Subcutaneous abdominal adipose tissue (tissue), 5 donors: Measurements from ENCODE around the gene STX19.

Experiments
- H3K27ac ChIP-seq: one replicate; pipeline ENCODE4 v1.7.0; 2013; ENCODE audit warnings: low read depth, mild to moderate bottlenecking, inconsistent platforms, low read length, moderate library complexity
- H3K27me3 ChIP-seq, 5 donors: one replicate each; pipeline ENCODE4 v1.7.0; 2013; ENCODE audit warnings: low read length in 5 of 5, inconsistent platforms in 1 of 5; ENCODE audit not compliant: control insufficient read depth in 5 of 5, insufficient read depth in 4 of 5
- H3K36me3 ChIP-seq, 5 donors: one replicate each; pipeline ENCODE4 v1.7.0; 2013; ENCODE audit warnings: low read length in 5 of 5; ENCODE audit not compliant: control insufficient read depth in 5 of 5, insufficient read depth in 5 of 5
- H3K4me1 ChIP-seq, 5 donors: one replicate each; pipeline ENCODE4 v1.7.0; 2013; ENCODE audit warnings: low read length in 5 of 5, mild to moderate bottlenecking in 3 of 5, moderate library complexity in 1 of 5; ENCODE audit not compliant: control insufficient read depth in 5 of 5, insufficient read depth in 5 of 5
- H3K4me3 ChIP-seq, 5 donors: one replicate each; pipeline ENCODE4 v1.7.0; 2013; ENCODE audit warnings: low read length in 5 of 5, low read depth in 1 of 5
- H3K9ac ChIP-seq, 5 donors: one replicate each; pipeline ENCODE4 v1.7.0; 2013; ENCODE audit warnings: low read length in 5 of 5, mild to moderate bottlenecking in 4 of 5, moderate library complexity in 3 of 5
- H3K9me3 ChIP-seq, 5 donors: one replicate each; pipeline ENCODE4 v1.7.0; 2013; ENCODE audit warnings: low read length in 5 of 5; ENCODE audit not compliant: control insufficient read depth in 5 of 5
- donor health status: healthy.
- donor health status: healthy.
- donor health status: healthy.
- donor health status: healthy.
- donor health status: healthy.

STX19 gene

GRCh38 chr3:94028093-94028837, at the start of gene STX19:
Gene STX19 (minus strand): TSS chr3:94028597. CDS start chr3:94015269, 13,328 bp downstream.
- Histone ChIP-seq H3K36me3 (no peaks in the 10 kb centered on the region), H3K9me3 (peaks cover 0 to 2% (median 0%) of the 10 kb centered on the region in 5 donors), H3K27ac (no peak within 1 kb of the TSS), H3K4me1 (no peaks in the 10 kb centered on the region), H3K27me3 (no peaks in the 10 kb centered on the region), H3K4me3 (no peak within 1 kb of the TSS), H3K9ac (no peak within 1 kb of the TSS)

- H3K9ac ChIP-seq: no peak overlapping the region
Observed at GRCh38 chr3:94076055-94076454, 47.7 kb upstream of the STX19 start.

GRCh38 chr3:94071713-94072284, 43.4 kb upstream of the STX19 start:
- H3K9me3 ChIP-seq: no peaks in the 10 kb centered on the region
- peaks cover 5 to 29% (median 13%) of the 10 kb centered on the region in 5 donors for H3K36me3 ChIP-seq
- H3K4me1 ChIP-seq: no peaks in the 10 kb centered on the region
- H3K27ac ChIP-seq: no peak overlapping the region
- H3K27me3 ChIP-seq: no peaks in the 10 kb centered on the region
- no peak overlapping the region for H3K4me3 ChIP-seq
- H3K9ac ChIP-seq: no peak overlapping the region

More at GRCh38 chr3:94076055-94076454, 47.7 kb upstream of the STX19 start:
- Histone ChIP-seq H3K4me1 (peaks cover 0 to 4% (median 0%) of the 10 kb centered on the region in 5 donors), H3K27me3 (no peaks in the 10 kb centered on the region), H3K9me3 (no peaks in the 10 kb centered on the region), H3K4me3 (no peak overlapping the region), H3K36me3 (peaks cover 5 to 21% (median 10%) of the 10 kb centered on the region in 5 donors), H3K27ac (no peak overlapping the region)

GRCh38 chr3:94070341-94070911, 42.0 kb upstream of the STX19 start:
- Histone ChIP-seq H3K4me3 (no peak overlapping the region), H3K36me3 (peaks cover 3 to 21% (median 10%) of the 10 kb centered on the region in 5 donors), H3K9me3 (no peaks in the 10 kb centered on the region), H3K27me3 (no peaks in the 10 kb centered on the region), H3K27ac (no peak overlapping the region), H3K9ac (no peak overlapping the region), H3K4me1 (no peaks in the 10 kb centered on the region)

- H3K27ac ChIP-seq: no peak overlapping the region
- H3K36me3 ChIP-seq: peaks cover 3 to 21% (median 10%) of the 10 kb centered on the region in 5 donors
- H3K27me3 ChIP-seq: no peaks in the 10 kb centered on the region
- no peaks in the 10 kb centered on the region for H3K9me3 ChIP-seq
- H3K9ac ChIP-seq: no peak overlapping the region
- H3K4me3 ChIP-seq: no peak overlapping the region
- H3K4me1 ChIP-seq: peaks cover 0 to 6% (median 2%) of the 10 kb centered on the region in 5 donors
Observed at GRCh38 chr3:94069194-94069813, 40.9 kb upstream of the STX19 start.

GRCh38 chr3:94066506-94067500, 38.4 kb upstream of the STX19 start:
- H3K4me3 ChIP-seq: no peak overlapping the region
- no peaks in the 10 kb centered on the region for H3K9me3 ChIP-seq
- H3K27me3 ChIP-seq: no peaks in the 10 kb centered on the region
- peaks cover 1 to 16% (median 7%) of the 10 kb centered on the region in 5 donors for H3K36me3 ChIP-seq
- H3K27ac ChIP-seq: no peak overlapping the region
- H3K4me1 ChIP-seq: peaks cover 0 to 25% (median 22%) of the 10 kb centered on the region in 5 donors
- H3K9ac ChIP-seq: peak overlapping the region in 1 of 5 donors; percentile 7

GRCh38 chr3:94065819-94066480, 37.6 kb upstream of the STX19 start:
- Histone ChIP-seq H3K27ac (no peak overlapping the region), H3K4me1 (peaks cover 0 to 26% (median 23%) of the 10 kb centered on the region in 5 donors), H3K27me3 (no peaks in the 10 kb centered on the region), H3K9me3 (no peaks in the 10 kb centered on the region), H3K9ac (no peak overlapping the region), H3K36me3 (peaks cover 0 to 12% (median 3%) of the 10 kb centered on the region in 5 donors), H3K4me3 (no peak overlapping the region)

- H3K27me3 ChIP-seq: no peaks in the 10 kb centered on the region
- H3K4me1 ChIP-seq: peaks cover 0 to 26% (median 23%) of the 10 kb centered on the region in 5 donors
- no peak overlapping the region for H3K9ac ChIP-seq
- H3K27ac ChIP-seq: no peak overlapping the region
- no peak overlapping the region for H3K4me3 ChIP-seq
- no peaks in the 10 kb centered on the region for H3K9me3 ChIP-seq
- H3K36me3 ChIP-seq: peaks cover 0 to 13% (median 3%) of the 10 kb centered on the region in 5 donors
Observed at GRCh38 chr3:94065122-94065521, 36.7 kb upstream of the STX19 start.
